Esophagus squamous epithelium (tissue), 4 donors: ENCODE measurements around the gene PRR5L.

Source experiments
- POLR2A ChIP-seq, 4 donors: fragments of 450-650 bp; IDR thresholded peaks; one replicate each; pipeline ENCODE4 v1.6.1; 2017; ENCODE audit warnings: antibody characterized with exemption in 4 of 4, mild to moderate bottlenecking in 4 of 4, moderate library complexity in 3 of 4
- TF ChIP-seq, protein P1 (sequence below), 6 experiments: fragments of 450-650 bp in 4 of 6; fragments of 200-600 bp in 2 of 6; sonication (generic) in 2 of 6; IDR thresholded peaks; one replicate each; pipeline ENCODE4 v1.5.1; 2016 to 2019; ENCODE audit warnings: antibody characterized with exemption in 6 of 6, mild to moderate bottlenecking in 4 of 6, moderate library complexity in 4 of 6

DNA sequence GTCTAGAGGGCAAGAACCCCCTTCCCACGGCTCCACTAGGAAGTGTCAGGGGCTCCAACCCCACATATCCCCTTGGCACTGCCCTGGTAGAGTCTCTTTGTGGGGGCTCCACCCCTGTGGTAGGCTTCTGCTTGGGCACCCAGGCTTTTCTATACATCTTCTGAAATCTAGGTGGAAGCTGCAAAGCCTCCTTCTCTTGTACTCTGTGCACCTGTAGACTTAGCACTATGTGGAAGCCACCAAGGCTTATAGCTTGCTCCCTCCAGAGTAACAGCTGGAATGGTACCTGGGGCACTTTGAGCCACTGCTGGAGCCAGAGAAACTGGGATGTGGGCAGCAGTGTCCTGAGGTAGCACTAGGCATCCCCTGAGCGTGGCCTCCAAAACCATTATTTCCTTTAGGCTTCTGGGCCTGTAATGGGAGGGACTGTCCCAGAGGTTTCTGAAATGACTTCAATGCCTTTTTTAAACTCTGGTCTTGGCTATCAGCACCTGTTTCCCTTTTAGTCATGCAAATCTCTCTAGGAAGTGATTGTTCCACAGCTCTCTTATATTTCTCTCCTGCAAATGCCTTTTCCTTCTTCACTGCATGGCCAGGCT is 145.6 kb downstream of the PRR5L start:
- no peak for TF ChIP-seq POLR2A (IDR thresholded peaks at IDR 0.05)
- TF ChIP-seq, protein P1, sequence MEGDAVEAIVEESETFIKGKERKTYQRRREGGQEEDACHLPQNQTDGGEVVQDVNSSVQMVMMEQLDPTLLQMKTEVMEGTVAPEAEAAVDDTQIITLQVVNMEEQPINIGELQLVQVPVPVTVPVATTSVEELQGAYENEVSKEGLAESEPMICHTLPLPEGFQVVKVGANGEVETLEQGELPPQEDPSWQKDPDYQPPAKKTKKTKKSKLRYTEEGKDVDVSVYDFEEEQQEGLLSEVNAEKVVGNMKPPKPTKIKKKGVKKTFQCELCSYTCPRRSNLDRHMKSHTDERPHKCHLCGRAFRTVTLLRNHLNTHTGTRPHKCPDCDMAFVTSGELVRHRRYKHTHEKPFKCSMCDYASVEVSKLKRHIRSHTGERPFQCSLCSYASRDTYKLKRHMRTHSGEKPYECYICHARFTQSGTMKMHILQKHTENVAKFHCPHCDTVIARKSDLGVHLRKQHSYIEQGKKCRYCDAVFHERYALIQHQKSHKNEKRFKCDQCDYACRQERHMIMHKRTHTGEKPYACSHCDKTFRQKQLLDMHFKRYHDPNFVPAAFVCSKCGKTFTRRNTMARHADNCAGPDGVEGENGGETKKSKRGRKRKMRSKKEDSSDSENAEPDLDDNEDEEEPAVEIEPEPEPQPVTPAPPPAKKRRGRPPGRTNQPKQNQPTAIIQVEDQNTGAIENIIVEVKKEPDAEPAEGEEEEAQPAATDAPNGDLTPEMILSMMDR (IDR thresholded peaks at IDR 0.05) = no peak
